ENCODE measurements around the gene SUGP2.

Gene SUGP2

DNA sequence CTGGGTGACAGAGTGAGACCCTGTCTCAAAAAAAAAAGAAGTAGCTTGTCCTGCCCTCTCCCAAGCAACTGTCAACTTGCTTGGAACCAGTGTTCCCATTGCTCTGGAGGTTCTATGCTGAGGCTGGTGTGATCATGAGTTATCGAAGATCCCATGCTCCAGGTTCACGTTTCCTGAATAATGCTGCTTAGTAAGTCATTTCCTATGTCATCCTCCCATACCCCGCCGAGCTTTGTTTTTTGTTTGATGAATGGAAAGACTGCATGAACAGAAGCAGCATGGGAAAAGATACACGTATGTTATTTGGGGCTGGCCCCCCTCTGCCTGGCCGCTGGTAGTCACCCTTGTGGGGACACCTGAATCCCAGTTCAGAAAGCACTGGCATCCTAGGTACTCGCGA, 41.8 kb upstream of the SUGP2 start:
- CTCF ChIA-PET = interaction anchor here (0.7 kb wide), 1 partner anchor 99 kb away, joined by 3 read pairs; no protein-coding TSS in a partner anchor
- no peak for DNase-seq (ENCODE audit: extremely low spot score)

DNA sequence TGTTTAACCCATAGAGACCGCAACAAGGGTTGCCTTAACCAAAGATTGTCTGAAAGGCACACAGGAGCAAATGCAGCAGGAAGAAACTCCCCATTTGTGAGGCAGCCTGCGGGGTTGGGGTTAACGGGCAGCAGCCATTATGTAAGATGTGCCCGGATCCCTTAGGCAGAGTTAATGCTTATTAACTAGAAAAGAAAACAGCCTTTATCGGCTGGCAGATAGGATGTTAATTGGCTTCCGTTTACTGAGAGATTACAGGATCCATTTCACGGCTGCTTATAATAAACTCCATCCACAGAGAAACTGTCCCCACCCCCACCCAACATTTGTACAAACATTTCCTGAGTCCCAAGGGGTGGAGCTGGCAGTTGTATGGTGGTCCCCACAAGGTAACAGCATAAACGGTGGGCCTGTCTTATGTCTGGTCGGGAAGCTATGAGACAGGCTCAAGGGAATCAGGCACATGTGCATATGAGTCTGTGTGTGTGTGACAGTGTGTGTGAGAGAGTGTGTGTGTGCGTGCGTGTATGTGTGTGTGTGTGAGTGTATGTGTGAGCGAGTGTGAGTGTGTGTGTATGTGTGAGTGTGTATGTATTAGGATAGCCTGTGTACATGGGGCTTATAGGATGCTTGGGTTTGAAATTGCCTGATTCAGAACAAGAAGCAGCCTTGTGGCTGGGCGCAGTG, 41.0 kb upstream of the SUGP2 start:
- CTCF ChIA-PET = interaction anchor here (0.7 kb wide), 1 partner anchor 100 kb away, joined by 3 read pairs; no protein-coding TSS in a partner anchor
- POLR2A ChIA-PET = no interaction called here
- DNase-seq (ENCODE audit: extremely low spot score) = no peak
- TF ChIP-seq, protein P1, sequence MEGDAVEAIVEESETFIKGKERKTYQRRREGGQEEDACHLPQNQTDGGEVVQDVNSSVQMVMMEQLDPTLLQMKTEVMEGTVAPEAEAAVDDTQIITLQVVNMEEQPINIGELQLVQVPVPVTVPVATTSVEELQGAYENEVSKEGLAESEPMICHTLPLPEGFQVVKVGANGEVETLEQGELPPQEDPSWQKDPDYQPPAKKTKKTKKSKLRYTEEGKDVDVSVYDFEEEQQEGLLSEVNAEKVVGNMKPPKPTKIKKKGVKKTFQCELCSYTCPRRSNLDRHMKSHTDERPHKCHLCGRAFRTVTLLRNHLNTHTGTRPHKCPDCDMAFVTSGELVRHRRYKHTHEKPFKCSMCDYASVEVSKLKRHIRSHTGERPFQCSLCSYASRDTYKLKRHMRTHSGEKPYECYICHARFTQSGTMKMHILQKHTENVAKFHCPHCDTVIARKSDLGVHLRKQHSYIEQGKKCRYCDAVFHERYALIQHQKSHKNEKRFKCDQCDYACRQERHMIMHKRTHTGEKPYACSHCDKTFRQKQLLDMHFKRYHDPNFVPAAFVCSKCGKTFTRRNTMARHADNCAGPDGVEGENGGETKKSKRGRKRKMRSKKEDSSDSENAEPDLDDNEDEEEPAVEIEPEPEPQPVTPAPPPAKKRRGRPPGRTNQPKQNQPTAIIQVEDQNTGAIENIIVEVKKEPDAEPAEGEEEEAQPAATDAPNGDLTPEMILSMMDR (IDR thresholded peaks at IDR 0.05; ENCODE audit: control extremely low read depth, extremely low read depth, low read depth, missing control alignments) = no peak

More for the DNA sequence above, 41.8 kb upstream of the SUGP2 start:
- POLR2A ChIA-PET = no interaction called here
- TF ChIP-seq, protein P1 (IDR thresholded peaks at IDR 0.05; ENCODE audit: control extremely low read depth, extremely low read depth, low read depth, missing control alignments) = no peak

DNA sequence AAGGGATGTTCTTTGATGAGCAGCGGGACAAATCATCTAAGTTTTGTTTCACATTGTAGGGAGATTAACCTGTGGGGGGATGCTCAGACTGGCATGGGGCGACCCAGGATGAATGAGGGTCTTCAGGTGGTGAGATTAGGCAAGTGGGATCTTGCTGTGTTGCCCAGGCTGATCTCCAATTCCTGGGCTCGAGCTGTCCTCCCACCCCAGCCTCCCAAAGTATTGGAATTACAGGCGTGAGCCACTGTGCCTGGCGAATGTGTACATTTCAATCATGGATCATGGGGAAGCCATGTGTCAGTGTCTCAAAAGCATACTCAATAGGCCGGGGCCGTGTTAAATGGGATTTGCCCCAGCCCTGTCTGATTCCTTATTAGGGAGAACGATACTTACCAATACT, 38.6 kb upstream of the SUGP2 start:
- ChIA-PET POLR2A (no interaction called here), CTCF (no interaction called here)
- no peak for DNase-seq (ENCODE audit: extremely low spot score)
- TF ChIP-seq, protein P1 (IDR thresholded peaks at IDR 0.05; ENCODE audit: control extremely low read depth, extremely low read depth, low read depth, missing control alignments) = no peak

GRCh38 chr19:19068659-19069654, 35.6 kb upstream of the SUGP2 start:
- CTCF ChIA-PET = interaction anchor here (0.9 to 4.4 kb wide), 3 partner anchors 15 to 106 kb away, joined by 3 to 21 read pairs (median 3); no protein-coding TSS in a partner anchor
- TF ChIP-seq, protein P1 (IDR thresholded peaks at IDR 0.05; ENCODE audit: control extremely low read depth, extremely low read depth, low read depth, missing control alignments) = no peak
- POLR2A ChIA-PET = no interaction called here
- DNase-seq (ENCODE audit: extremely low spot score) = peak; percentile 44

GRCh38 chr19:19067276-19068072, 34.2 kb upstream of the SUGP2 start:
- ChIA-PET POLR2A (no interaction called here), CTCF (interaction anchor here (0.5 to 4.4 kb wide), 4 partner anchors 13 to 723 kb away, joined by 3 to 21 read pairs (median 4); no protein-coding TSS in a partner anchor)
- TF ChIP-seq, protein P1 (IDR thresholded peaks at IDR 0.05; ENCODE audit: control extremely low read depth, extremely low read depth, low read depth, missing control alignments) = no peak
- DNase-seq (ENCODE audit: extremely low spot score) = no peak
